Measurements from ENCODE around the gene ALS2.
"Not testable (repeated sequence)": the region's sequence is repeated elsewhere in the genome, so short reads cannot be mapped to it uniquely, and the experiment has no call there.

Gene ALS2

DNA sequence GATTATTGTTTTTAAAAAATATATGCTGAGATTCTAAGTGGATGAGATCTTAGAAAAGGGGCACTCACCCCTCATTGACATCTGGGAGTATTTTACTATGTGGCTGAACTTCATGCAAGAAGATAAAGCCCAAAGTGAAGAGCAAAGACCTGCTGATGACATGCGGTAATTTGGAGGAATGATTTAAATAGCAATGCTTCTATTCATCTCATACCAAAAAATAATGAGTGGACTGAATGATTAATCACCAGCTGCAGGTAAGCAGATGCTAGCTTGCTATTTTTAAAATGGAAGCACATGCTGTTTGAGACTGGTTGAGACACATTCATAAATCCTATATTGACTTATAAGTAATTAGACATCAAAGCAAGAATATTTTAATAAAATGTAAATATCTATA, 12.9 kb upstream of the ALS2 start:
- FAIRE-seq: no peak

DNA sequence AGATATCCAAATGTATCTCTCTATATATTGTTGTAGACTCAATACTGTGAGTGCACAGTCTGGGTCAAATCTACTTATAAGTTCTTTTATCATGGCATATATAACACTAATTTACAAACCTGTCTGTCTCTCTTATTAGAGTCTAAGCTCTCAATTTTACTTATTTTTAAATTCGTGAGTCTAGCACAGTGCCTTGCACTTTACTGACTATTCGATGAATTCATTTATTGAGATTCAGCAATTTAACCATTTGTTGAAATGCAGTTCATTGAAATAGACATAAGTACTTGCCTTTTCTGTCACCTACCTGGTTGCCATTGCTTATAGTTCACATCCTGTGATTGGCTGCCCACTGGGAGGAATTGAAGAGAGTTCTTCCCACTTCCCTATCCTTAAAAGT, 10.3 kb upstream of the ALS2 start:
- FAIRE-seq: no peak

DNA sequence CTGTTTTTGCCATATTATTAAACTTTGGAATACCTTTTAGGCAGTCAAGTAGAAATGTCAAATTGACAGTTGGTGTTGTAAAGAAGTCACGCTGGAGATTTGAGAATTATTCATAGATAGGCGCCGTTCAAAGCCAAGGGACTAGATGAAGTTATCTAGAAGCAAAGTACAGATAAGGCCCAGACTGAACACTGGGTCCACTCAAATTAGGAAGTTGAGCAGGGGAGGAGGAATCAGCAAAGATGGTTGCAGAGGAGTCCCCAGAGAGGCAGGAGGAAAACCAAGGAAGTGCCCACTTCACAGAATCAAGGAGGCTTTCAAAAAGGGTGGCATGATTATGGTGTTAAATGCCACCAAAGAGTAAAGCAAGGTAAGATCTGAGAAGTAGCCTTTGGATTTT, 9.6 kb upstream of the ALS2 start:
- FAIRE-seq: no peak

DNA sequence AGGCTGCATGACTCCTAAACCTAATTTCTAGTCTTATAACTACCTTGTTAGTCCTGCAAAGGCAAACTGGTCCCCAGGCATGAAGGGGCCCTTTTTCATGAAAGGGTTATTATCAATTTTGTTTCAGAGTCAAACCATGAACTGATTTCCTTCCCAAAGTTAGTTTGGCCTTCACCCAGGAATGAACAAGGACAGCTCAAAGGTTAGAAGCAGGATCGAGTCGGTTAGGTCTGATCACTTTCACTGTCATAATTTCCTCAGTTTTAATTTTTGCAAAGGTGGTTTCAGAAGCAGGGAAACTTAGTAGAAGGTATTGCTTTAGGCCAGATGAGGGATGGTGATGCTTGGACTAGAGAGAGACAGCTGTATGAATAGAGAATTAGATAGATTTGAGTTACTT, 8.7 kb upstream of the ALS2 start:
- no peak for FAIRE-seq

DNA sequence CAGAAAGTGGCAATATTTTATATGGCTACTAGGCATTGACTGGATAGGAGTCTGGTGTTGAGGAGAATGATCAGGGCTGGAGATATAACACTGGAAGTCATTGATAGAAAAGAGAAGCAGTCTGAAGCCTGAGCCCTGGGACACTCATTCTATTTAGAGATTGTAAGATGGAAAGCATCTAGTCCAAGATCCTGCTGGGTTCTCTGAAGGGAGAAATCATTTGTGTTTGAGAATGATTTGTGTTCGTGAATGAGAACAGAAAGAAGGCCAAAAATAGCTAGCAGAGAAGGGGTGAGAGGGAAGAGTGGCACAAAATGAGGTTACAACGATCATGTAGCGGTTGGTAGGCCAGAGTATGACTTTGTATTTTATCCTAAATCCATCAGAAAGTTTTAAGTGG, 7.6 kb upstream of the ALS2 start:
- FAIRE-seq: no peak

DNA sequence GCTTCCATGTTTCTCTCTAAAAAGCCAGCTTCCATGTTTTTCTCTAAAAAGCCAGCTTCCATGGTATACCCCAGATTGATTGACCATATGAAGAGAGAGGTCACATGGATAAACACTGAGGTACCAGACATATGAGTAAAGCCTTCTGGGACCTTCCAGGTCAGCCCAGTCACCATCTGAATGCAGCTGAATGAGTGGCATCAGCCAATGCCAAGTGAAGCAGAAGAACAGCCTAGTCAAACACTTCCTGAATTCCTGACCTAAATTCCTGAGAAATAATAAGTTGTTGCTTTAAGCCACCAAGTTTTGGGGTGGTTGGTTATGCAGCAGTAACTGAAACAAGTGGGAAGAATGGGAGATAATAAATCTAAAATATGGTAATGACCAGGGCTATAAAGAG, 5.7 kb upstream of the ALS2 start:
- FAIRE-seq: no peak

DNA sequence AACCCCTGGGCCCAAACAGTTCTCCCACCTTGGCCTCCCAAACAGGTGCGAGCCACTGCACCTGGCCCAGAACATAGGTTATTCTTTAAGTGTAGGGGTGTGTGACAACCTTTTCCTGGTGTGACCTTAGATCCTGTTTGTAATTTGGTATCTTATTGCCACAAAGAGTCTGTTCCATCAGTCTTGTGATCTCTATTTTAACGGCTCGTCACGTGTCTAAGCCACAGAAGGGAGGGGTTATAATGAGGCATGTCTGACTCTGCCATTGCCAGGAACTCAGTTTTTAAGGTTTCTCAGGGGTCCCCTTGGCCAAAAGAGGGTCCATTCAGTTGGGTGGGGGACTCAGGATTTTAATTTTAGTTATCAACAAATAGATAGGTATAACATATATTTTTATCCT, 4.4 kb upstream of the ALS2 start:
- FAIRE-seq: no peak

DNA sequence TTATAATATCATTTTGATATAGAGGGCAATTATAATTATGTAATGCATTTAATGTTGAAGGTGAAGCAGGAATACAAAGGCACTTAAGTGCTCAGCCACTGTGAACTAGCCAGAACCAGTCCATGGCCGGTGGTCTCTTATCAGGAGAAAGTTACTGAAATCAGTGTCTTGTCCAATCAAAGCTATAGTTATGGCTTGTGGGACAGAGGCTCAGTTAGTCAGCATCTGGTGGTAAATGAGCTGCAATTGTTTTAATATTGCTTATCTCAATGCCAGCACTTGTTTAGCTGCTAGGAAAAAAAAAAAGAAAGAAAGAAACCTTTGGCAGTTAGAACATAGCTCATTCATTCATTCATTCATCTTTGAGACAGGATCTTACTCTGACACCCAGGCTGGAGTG, 3.8 kb upstream of the ALS2 start:
- no peak for FAIRE-seq

DNA sequence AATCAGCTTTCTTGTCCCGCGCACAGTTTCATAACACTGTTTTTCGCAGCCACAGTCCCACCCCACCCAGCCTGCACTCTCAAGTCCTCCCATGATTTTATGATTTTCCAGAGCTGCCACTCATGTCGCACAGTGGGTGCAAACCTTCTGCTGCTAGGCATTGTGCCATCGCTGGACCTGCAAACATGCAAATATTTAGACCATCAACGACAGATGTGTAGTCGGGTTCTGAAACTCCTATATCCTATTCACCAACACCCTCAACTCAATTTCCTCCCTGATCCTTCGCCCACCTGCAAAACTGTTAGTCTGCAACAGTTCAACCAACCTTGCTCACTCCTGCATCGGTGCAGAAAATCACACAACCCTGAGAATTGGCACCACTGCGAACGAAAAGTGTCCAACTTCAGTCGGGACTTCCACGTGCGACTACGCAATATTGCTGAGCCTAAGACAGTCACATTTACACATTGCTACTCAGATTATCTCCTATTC, 871 bp upstream of the ALS2 start:
- FAIRE-seq: no peak

DNA sequence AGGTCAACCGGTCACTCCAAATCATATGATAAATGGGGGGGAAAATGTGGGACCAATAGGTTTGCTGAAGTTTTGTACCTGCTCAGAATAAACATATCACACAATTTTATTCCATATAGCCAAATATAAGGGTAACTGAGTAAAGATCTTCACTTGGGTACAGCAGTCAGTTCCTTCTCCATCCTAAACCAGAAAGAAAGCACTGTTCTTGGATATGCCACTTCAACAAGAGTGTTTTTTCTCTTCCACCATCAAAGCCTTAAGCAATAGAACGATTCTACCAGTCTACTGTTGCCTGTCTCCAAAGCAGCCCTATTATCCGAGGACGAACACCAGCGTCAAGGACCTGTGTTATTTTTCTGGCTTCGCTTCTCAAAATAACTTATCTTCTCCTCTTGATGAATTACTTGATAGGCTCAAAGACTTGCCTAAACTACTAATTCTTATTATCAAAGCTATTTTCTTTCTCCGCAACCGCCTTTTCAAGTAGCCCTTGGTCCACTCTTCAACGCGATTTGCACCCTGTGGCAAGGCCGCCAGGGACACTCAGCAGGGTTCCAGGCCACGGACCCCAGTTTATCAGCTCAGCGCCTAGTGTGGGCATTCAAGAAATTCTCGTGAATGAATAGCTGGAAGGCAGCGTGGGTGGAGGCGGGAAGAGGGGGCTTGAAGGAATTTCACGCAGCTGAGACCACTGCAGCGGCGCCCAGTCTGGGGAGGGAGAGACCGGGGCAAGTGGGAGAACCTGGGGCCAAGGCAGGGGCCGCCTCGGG, 646 bp downstream of the ALS2 start:
- FAIRE-seq: no peak

DNA sequence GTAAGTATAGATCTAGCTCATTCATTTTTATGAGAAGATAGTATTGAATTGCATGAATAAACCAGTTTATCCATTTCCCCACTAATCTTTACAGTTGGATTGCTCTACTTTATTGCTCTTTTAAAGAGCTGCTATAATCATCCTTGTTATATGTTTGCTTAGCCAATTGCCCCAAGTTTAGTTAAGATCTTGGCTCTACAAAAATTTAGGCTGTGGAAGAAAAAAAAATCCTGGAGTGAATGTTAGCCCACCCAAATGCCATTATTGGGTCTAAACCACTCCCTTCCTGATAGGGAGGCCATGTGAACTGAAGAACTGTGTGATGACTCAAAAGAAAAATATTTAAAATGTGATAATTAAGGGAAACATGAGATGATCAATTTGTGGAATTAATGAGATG, 2.9 kb downstream of the ALS2 start:
- FAIRE-seq: no peak

DNA sequence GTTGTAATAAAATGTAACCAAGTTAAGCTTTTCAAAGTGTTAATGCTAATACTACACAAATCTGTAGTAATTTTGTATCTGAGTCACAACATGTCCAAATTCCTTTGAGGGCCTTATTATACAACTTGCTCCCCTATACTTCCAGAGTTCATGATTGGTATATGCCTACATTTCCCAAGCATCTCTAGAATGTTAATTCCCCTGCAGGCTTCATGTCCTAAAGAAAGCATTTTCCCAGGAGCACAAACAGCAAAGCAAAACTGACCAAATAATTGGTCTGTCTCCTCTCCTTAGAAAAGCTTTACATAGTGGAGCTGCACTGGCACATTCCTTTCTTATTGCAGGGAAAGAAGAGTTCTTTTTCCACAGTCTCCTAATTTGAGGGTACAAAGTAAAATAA, 3.7 kb downstream of the ALS2 start:
- FAIRE-seq: peak; percentile 97

DNA sequence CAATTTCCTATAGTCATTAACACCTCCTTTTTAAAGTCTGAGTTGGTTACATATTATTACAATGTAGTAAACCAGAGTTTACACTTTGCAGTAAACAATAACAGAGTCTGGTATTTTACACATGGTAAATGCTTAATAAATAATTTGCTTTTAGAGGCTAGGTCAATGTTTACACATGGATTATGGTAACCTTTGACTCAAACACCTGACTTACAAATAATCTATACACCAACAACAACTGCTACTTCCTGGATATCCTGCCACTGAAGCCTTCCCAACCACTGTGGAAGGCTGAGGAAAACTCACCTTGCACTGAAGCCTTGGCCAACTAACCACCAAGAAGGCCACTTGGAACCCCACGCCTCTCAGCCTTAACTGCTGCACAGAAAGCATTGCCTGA, 5.4 kb downstream of the ALS2 start:
- FAIRE-seq: no peak

DNA sequence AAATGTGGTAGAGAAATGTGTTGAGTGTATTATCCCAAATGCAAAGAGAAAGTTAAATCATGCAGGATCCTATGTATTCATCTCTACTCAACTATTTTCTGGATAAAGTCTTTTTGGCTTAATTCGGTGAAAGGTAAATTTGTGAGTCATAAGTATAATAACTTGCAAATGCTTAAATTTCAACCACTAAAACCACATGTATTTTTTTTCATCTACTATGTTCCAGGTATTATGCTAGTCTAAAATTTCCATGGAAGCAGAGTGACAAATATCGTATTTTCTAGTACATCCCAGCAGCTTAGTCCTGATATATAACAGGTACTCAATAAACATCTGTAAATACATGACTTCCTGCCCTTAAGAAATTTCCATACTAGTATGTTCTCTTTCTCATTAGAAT, 6.2 kb downstream of the ALS2 start:
- no peak for FAIRE-seq

DNA sequence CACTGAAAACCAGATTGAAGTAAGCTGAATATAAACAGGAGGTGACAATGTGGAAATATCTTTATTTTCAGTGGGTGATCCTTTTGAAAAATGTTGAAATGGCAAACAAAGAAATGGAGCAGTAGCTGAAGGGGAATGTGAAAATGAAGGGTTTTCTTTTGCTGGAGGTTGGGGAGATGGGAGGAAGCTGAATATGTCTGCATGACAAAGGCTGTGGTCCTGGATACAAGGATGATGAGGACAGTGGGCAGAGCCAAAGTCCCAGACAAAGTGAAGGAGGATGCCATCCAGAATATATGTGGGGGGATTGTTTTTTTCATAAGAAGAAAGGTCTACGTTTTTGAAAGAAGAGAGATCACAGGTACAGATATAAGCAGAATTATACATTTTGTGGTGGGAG, 6.7 kb downstream of the ALS2 start:
- no peak for FAIRE-seq

DNA sequence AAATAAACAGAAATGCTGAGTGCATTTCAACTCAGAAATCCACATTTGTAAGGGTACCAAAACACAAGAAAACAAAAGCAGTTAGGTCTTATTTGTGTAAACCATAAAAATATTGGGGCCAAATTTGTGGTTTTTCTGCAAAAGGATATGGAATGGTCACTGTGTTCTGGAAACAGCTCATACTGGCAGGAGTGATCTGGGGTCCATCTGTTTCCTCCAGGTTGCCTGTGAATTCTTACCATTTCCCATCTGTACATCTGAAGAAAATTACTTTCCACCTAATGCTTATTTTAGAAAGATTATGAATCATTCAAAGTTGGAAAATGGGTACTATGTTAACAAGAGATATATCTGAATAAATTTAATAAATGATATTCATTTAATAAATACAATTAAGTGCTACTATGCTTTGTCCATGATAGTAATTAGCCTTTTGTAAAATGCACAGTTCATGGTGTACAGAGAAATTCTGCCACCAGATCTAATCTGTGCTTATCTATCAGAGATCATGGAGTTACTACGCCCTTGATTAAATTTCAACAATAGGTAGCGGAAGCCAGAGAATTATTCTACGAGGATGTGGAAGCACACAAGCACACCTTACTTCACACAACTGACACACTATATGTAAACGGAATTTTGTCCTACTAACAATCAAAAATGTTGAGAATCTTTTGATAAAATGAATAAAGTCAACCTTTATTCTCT, 10.9 kb downstream of the ALS2 start:
- FAIRE-seq: peak; percentile 64

DNA sequence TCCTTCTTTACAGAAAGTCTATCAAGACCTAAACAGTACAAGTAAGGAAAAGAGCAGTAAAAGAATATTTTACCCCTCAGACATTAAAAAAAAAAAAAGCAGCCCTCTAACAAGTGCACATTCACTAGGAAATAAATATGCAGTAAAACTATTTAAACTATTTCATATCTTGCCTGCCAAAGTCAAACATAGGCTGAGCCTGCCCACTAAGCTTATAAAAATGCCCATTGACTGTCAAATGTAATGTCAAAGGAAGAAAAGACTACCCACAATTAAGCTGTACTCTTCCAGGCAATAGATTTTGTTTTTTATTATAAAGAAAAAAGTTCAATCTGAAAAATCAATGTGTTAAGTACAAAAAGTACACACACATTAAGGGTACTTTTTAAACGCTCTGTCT, 11.8 kb downstream of the ALS2 start:
- FAIRE-seq: no peak

DNA sequence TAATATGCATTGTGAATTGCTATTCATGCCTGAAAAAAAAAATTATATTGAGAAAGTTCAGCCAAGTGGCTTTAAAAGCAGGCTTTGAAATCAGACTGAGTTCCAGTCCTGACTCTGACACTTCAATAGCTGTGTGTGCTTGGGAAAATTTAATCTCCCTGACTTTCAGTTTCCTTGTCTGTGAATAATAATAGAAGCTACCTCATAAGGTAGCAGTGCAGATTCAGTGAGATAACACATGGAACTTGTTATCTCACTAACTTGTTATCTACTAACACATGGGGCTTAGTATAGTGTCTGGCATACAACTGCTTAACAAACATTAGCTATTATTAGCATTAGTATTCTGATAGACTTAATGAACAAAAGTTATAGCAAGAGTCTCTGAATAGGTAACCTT, 14.9 kb downstream of the ALS2 start:
- FAIRE-seq: no peak

DNA sequence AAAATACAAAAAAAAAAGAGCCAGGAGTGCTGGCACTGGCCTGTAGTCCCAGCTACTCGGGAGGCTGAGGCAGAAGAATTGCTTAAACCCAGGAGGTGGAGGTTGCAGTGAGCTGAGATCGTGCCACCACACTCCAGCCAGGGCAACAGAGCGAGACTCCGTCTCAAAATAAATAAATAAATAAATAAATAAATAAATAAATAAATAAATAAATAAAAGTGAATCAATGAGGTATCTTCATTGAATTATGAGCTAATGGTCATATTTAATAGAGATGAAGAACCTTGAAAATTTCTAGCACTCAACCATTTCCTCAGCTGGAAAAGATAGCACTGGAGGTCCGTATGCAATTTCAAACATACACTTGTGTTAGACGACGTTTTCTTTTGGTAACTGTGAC, 16.3 kb downstream of the ALS2 start:
- not testable (repeated sequence) for FAIRE-seq

DNA sequence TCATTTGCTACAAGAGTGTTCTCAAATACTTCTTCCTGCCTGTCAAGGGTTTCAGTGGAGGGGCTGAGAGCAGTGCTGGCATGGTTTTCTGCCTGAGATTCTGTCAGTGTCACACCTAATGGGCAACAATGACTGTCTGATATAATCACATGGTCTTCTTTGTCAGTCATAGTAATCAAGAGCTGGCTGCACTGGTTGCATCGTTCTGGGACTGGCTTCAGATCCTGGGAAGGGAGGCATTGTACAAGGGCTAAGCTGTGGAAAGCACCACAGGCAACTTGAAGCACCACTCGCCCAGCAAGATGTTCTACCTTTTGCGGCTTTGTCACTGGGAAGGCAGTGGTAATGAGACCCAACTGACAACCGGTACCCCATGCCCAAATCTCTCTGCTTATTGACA, 19.6 kb downstream of the ALS2 start:
- FAIRE-seq: no peak

DNA sequence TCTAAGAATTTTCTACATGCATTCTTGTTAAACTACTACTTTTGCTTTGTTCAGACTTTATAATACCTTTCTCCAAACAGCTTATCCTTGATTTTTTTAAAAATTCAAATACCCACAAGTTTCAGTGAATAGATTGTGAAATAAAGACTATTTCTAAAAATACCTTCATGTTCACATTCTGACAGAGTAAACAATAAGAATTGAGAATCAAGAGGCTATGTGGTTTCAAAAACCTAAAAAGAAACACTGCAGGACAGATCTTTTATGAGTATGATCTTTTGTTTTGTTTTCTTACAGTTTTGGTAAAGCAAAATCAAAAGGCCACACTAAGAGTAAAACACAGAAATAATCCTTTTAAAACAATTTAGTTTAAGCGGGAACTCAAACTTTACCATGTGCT, 21.2 kb downstream of the ALS2 start:
- FAIRE-seq: no peak

DNA sequence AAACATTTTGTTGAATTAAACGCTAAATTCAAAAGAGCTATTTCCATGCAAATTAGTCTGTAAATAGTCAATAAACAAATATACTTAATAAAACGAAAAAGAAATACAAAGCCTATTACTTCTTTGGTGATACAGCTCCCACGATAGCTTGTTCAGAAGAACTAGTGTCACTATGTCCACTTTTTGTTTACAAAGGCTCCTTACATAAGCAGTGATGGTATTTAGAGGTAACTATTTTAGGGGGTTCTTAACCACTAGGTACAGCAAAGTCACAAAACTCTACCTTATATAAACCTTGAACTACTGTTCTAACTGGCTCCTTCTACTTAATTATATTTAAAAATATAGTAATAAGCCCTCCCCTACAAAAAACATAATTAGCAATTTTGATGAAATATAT, 21.9 kb downstream of the ALS2 start:
- no peak for FAIRE-seq

DNA sequence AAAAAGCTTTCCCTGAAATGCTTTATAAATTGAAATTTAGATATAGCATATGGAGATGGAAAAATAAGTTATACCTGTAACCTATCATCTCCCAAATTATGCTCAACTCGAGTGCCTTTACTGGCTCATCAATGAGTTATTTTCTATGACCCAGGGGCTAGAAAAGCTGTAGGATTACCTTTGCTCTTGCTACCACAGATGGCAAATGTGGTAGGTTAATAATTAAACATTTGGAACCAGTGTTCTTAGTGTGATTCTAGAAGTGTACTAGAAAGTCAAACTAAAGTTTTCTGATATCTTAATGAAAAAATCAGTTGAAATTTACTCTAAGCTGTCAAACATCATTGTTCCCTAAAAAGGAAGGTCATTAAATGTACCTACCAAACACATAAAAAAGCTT, 22.5 kb downstream of the ALS2 start:
- no peak for FAIRE-seq

DNA sequence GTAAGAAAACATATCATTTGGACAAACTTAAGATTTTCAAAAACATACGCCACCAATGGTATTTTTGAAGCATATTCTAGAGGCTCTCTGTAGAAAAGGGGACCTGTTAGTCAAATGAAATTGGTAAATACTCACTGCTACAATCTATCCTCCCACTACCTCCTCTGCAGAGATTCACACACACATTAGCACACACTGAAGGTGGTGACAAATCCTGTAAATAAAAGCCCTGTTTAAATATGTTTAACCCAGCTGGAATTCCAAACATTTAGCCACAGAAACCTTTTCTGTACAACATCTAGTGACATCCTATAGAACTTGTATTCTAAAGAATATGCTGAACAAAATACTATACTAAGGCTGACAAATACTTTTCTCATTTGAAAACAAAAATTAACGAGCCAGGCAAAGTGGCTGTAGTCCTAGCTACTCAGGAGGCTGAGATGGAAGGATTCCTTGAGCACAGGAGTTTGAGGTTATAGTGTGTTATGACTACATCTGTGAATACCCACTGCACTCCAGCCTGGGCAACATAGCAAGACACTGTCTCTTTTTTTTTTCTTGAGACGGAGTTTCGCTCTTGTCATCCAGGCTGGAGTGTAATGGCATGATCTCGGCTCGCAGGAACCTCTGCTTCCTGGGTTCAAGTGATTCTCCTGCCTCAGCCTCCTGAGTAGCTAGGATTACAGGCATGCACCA, 25.9 kb downstream of the ALS2 start:
- peak; percentile 42 for FAIRE-seq
